GM23248 (cell line): ENCODE data around the gene MAML2. TPM values are rescaled to one million over a fixed set of nuclear protein-coding genes. Genes with fewer than 3 reads are reported as not detected.

Source experiments
- DNase-seq: peaks from one replicate; pipeline ENCODE4 v3.0.0-alpha.2; 2015
- H2AFZ ChIP-seq: fragments of 200-600 bp; sonication (generic); 2 replicates; pipeline ENCODE4 v1.6.1; 2016; ENCODE audit warnings: antibody characterized with exemption
- H3F3A ChIP-seq: fragments of 200-600 bp; sonication (generic); 2 replicates; pipeline ENCODE4 v1.6.1; 2016; ENCODE audit warnings: mild to moderate bottlenecking, antibody characterized with exemption, mixed run types; ENCODE audit not compliant: insufficient read depth
- H3K27ac ChIP-seq: fragments of 200-600 bp; sonication (generic); 2 replicates; pipeline ENCODE4 v1.5.1; 2016; ENCODE audit warnings: mild to moderate bottlenecking
- H3K27me3 ChIP-seq: fragments of 200-600 bp; sonication (generic); replicated peaks from 2 replicates; pipeline ENCODE4 v1.6.1; 2016; ENCODE audit warnings: mild to moderate bottlenecking; ENCODE audit not compliant: insufficient read depth
- H3K36me3 ChIP-seq: fragments of 200-600 bp; sonication (generic); 2 replicates; pipeline ENCODE4 v1.6.1; 2016; ENCODE audit warnings: low read depth, mild to moderate bottlenecking
- H3K4me1 ChIP-seq: fragments of 200-600 bp; sonication (generic); 2 replicates; pipeline ENCODE4 v1.6.1; 2016; ENCODE audit warnings: mild to moderate bottlenecking; ENCODE audit not compliant: insufficient read depth
- H3K4me2 ChIP-seq: fragments of 200-600 bp; sonication (generic); one replicate; pipeline ENCODE4 v1.6.1; 2016; ENCODE audit warnings: mild to moderate bottlenecking; ENCODE audit not compliant: unreplicated experiment
- H3K4me3 ChIP-seq: fragments of 200-600 bp; sonication (generic); 2 replicates; pipeline ENCODE4 v1.5.1; 2016; ENCODE audit warnings: mild to moderate bottlenecking
- H3K79me2 ChIP-seq: fragments of 200-600 bp; sonication (generic); 2 replicates; pipeline ENCODE4 v1.6.1; 2016; ENCODE audit warnings: mild to moderate bottlenecking; ENCODE audit not compliant: insufficient read depth
- H3K9ac ChIP-seq: fragments of 200-600 bp; sonication (generic); 2 replicates; pipeline ENCODE4 v1.6.1; 2016; ENCODE audit warnings: mild to moderate bottlenecking
- H3K9me2 ChIP-seq: fragments of 200-600 bp; sonication (generic); 2 replicates; pipeline ENCODE4 v1.6.1; 2016; ENCODE audit warnings: mixed run types, mild to moderate bottlenecking, moderate library complexity; ENCODE audit not compliant: insufficient read depth
- H3K9me3 ChIP-seq: fragments of 200-600 bp; sonication (generic); one replicate; pipeline ENCODE4 v1.6.1; 2017; ENCODE audit warnings: low read depth
- H4K20me1 ChIP-seq: fragments of 200-600 bp; sonication (generic); 2 replicates; pipeline ENCODE4 v1.6.0; 2016; ENCODE audit not compliant: insufficient read depth
- EZH2 ChIP-seq: fragments of 200-600 bp; sonication (generic); IDR thresholded peaks from 2 replicates; pipeline ENCODE4 v1.6.1; 2018; ENCODE audit warnings: antibody characterized with exemption, mild to moderate bottlenecking; ENCODE audit not compliant: insufficient read depth, poor library complexity, severe bottlenecking
- EZH2phosphoT487 ChIP-seq: fragments of 200-600 bp; sonication (generic); IDR thresholded peaks from 2 replicates; pipeline ENCODE4 v1.6.1; 2018; ENCODE audit warnings: antibody characterized with exemption, moderate library complexity, mild to moderate bottlenecking, low read depth; ENCODE audit not compliant: insufficient read depth
- WGBS, 2 experiments: methylation state at CpG; one replicate each; pipeline ENCODE4 v1.1.6; 2015 to 2017; ENCODE audit warnings: low lambda C conversion rate in 2 of 2, low coverage in 1 of 2; ENCODE audit errors: missing lambda C conversion rate in 2 of 2; 5-methylcytosine and 5-hydroxymethylcytosine counted together
- in situ Hi-C: fragments of 300-500 bp; cut with MboI; formaldehyde crosslinking; loops from 2 replicates; pipeline ENCODE4 v1.15.0; 2020
- polyA plus RNA-seq: library from polyadenylated mRNA; unstranded; fragments of >200 nt; fragmentation: Nextera tagmentation; extraction: Ambion mirVana; gene quantifications from 2 replicates; pipeline ENCODE4 v1.2.1, GENCODE V29; 2016
- total RNA-seq: library from RNA; depleted of rRNA; stranded (reverse); fragments of >200 nt; shearing (Covaris generic); gene quantifications from 2 replicates; pipeline ENCODE4 v1.2.3, GENCODE V29; 2014

Gene MAML2
- total and polyA plus RNA-seq, 2 experiments from 2014 or later, result 7.4 to 23.7 TPM

DNA sequence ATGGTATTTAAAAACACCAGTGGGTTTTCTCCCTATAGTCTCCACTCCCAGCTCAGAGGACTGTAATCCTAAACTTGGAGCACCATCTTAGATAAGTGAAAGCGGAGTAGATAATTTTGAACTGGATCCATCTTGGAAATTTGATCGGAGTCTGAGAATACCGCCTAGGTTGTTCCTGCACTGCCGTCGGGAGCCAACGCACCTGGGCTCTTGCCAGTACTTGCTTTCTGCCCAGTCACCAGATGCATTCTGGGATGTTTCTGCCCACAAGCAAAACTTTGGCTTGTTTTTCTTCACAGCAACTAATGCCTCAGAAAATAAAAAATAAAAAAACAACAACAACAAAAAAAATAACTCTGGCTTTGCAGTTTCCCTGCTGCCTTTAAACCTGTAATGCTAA lies 306.1 kb downstream of the MAML2 start:
- TF ChIP-seq EZH2 (no peak), EZH2phosphoT487 (no peak)
- no peaks in the 10 kb centered on the region for H3K36me3 ChIP-seq
- peak overlapping the region; percentile 79 for H3K27ac ChIP-seq
- H3K9me3 ChIP-seq, result no peaks in the 10 kb centered on the region
- in situ Hi-C loops, result no loop called here
- peak overlapping the region; percentile 70 for H3K4me2 ChIP-seq
- whole genome bisulfite sequencing, 2 experiments, result 44 to 49% methylated on average over 6 of the region's 6 CpGs
- no peaks in the 10 kb centered on the region; the same call in 1 of the 2 replicates for H4K20me1 ChIP-seq
- H3K79me2 ChIP-seq, result peaks cover 79% of the 10 kb centered on the region
- H2AFZ ChIP-seq, result no peak overlapping the region
- H3K9me2 ChIP-seq, result no peaks in the 10 kb centered on the region
- peaks cover 20% of the 10 kb centered on the region for H3F3A ChIP-seq
- peaks cover 30% of the 10 kb centered on the region for H3K4me1 ChIP-seq
- no peaks in the 10 kb centered on the region for H3K27me3 ChIP-seq
- H3K9ac ChIP-seq, result peak overlapping the region; percentile 75
- no peak overlapping the region for H3K4me3 ChIP-seq
- no peak for DNase-seq

DNA sequence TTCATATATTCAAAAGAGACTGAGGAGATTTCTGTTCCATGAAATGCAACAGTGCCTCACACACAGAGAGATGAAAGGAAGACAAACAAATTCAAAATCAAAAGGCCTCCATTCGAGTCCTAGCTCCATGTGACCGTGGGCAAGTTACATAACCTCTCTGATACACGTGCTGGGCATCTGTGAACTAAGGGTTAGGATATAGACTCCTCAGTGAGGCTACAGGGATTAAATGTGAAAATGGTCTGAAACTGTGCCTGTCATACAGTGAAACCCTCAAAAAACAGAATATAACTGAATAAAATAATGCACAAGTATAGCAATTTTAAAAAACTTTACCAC lies 307.3 kb downstream of the MAML2 start:
- Histone ChIP-seq H3K9ac (no peak overlapping the region), H3K79me2 (peaks cover 79% of the 10 kb centered on the region), H2AFZ (no peak overlapping the region), H3K4me1 (peaks cover 30% of the 10 kb centered on the region), H3K4me2 (no peak overlapping the region), H4K20me1 (no peaks in the 10 kb centered on the region; the same call in 1 of the 2 replicates), H3K27ac (no peak overlapping the region), H3K27me3 (no peaks in the 10 kb centered on the region), H3K36me3 (no peaks in the 10 kb centered on the region), H3K9me3 (no peaks in the 10 kb centered on the region), H3K4me3 (no peak overlapping the region), H3K9me2 (no peaks in the 10 kb centered on the region), H3F3A (peaks cover 20% of the 10 kb centered on the region)
- in situ Hi-C loops, result no loop called here
- no peak for DNase-seq
- TF ChIP-seq EZH2phosphoT487 (no peak), EZH2 (no peak)
- 66 to 76% methylated on average over 3 of the region's 3 CpGs for WGBS, 2 experiments

DNA sequence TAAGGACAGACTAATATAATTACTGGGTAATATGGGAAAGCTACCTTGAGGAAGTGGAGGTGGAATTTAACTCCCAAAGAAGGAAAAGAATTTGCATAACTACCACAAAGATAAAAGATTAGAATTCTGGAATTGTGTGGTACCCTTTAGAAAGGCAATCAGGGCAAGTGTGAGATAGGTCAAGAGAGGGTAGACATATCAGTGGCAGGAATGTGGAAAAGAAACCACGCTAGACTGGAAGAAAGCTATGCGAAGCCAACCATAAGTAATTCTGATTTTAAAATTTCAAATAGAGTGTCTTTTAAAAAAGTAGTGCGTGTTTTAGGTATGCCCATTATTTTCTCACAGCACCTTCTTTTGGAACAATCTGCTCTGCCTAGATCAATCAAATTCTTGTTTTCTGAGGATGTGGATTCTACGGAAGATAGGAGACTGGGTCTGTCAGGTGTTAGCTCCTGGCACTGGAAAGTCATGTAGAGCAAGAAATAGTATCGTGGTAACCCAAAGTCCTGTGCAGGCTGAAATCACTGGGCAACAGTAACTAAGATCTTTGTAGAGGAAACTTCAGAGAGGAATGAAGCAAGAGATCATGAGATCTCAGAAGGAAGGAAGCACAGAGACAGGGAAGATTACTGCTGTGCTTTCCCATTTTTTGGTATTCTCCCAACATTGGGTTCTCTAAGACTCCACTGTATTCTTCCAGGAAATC lies 307.8 kb downstream of the MAML2 start:
- no peak overlapping the region for H3K4me3 ChIP-seq
- H3K4me1 ChIP-seq, result peaks cover 30% of the 10 kb centered on the region
- H3K27ac ChIP-seq, result no peak overlapping the region
- H3K9ac ChIP-seq, result no peak overlapping the region
- H3K9me2 ChIP-seq, result no peaks in the 10 kb centered on the region
- WGBS, 2 experiments, result 77 to 78% methylated on average over 5 of the region's 5 CpGs
- peaks cover 20% of the 10 kb centered on the region for H3F3A ChIP-seq
- H3K36me3 ChIP-seq, result no peaks in the 10 kb centered on the region
- TF ChIP-seq EZH2 (no peak), EZH2phosphoT487 (no peak)
- no peaks in the 10 kb centered on the region for H3K27me3 ChIP-seq
- no peak for DNase-seq
- H2AFZ ChIP-seq, result no peak overlapping the region
- in situ Hi-C loops, result no loop called here
- H4K20me1 ChIP-seq, result no peaks in the 10 kb centered on the region; the same call in 1 of the 2 replicates
- no peak overlapping the region for H3K4me2 ChIP-seq
- peaks cover 85% of the 10 kb centered on the region for H3K79me2 ChIP-seq
- H3K9me3 ChIP-seq, result no peaks in the 10 kb centered on the region

DNA sequence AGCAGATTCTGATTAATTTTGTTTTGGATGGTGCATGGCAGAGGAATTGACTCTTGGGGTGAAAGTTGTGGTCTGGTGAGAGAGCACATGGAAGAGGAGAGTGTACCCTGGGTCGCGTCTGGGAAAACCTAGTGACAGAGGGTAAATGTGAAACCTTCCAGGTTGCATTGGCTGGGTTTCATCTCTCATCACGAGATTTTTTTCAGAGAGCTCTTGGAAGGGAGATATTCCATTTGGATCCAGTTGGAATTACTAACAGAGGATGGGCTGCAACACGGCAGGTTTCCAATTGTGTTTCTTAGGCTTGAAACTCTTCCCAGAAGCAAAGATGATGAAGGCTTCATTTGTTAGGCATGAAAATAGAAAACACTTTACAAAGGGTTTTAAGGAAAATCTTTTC lies 309.4 kb downstream of the MAML2 start:
- no peaks in the 10 kb centered on the region; the same call in 1 of the 2 replicates for H3K36me3 ChIP-seq
- no peak overlapping the region for H2AFZ ChIP-seq
- peaks cover 89% of the 10 kb centered on the region for H3K79me2 ChIP-seq
- DNase-seq, result no peak
- H3K4me1 ChIP-seq, result peaks cover 30% of the 10 kb centered on the region
- peaks cover 20% of the 10 kb centered on the region for H3F3A ChIP-seq
- H3K4me3 ChIP-seq, result no peak overlapping the region
- H4K20me1 ChIP-seq, result no peaks in the 10 kb centered on the region; the same call in 1 of the 2 replicates
- WGBS, 2 experiments, result 33 to 35% methylated on average over 4 of the region's 4 CpGs
- H3K9ac ChIP-seq, result no peak overlapping the region
- H3K9me2 ChIP-seq, result no peaks in the 10 kb centered on the region
- peak overlapping the region; percentile 1; the same call in 1 of the 2 replicates for H3K27ac ChIP-seq
- H3K4me2 ChIP-seq, result no peak overlapping the region
- TF ChIP-seq EZH2phosphoT487 (no peak), EZH2 (no peak)
- H3K9me3 ChIP-seq, result no peaks in the 10 kb centered on the region
- no peaks in the 10 kb centered on the region for H3K27me3 ChIP-seq
- in situ Hi-C loops, result no loop called here

DNA sequence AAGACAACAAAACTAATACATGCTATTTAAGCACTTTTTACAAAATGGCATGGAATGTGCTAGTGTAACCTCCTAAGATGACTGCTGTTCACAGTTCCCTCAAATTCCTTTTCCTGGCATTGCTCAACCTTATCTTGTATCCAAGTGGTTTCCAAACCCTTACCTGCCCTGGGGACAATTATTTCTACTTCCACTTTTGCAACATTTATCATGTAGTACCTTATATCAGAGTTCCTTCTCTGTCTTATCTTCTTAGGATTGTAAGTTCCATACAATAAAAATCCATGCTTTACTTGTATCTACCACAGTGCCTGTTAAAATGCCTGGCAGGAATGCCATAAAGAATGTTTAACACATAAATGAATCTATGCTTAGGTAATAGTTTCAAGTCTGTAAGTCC lies 309.9 kb downstream of the MAML2 start:
- H3K9ac ChIP-seq, result no peak overlapping the region
- no peaks in the 10 kb centered on the region for H3K9me2 ChIP-seq
- H3K4me3 ChIP-seq, result no peak overlapping the region
- H3K27ac ChIP-seq, result no peak overlapping the region
- no peak for DNase-seq
- H3K79me2 ChIP-seq, result peaks cover 86% of the 10 kb centered on the region
- no peak overlapping the region for H3K4me2 ChIP-seq
- no peaks in the 10 kb centered on the region; the same call in 1 of the 2 replicates for H4K20me1 ChIP-seq
- no peaks in the 10 kb centered on the region for H3K9me3 ChIP-seq
- peaks cover 20% of the 10 kb centered on the region for H3F3A ChIP-seq
- H3K4me1 ChIP-seq, result peaks cover 30% of the 10 kb centered on the region
- H3K27me3 ChIP-seq, result no peaks in the 10 kb centered on the region
- H3K36me3 ChIP-seq, result no peaks in the 10 kb centered on the region; the same call in 1 of the 2 replicates
- in situ Hi-C loops, result no loop called here
- TF ChIP-seq EZH2 (no peak), EZH2phosphoT487 (no peak)
- H2AFZ ChIP-seq, result no peak overlapping the region
